PFSK-1 (cell line): Measurements from ENCODE around the gene HSF5.

Source experiments
- FOXP2 ChIP-seq: optimal IDR thresholded peaks from 2 replicates; pipeline ENCODE3; 2011; ENCODE audit warnings: borderline replicate concordance, control low read depth, inconsistent platforms; ENCODE audit not compliant: insufficient read depth; ENCODE audit errors: extremely low read length, extremely low read depth
- POLR2AphosphoS5 ChIP-seq: IDR thresholded peaks from 2 replicates; pipeline ENCODE4 v1.6.1; 2012; ENCODE audit warnings: low read depth, mild to moderate bottlenecking, control low read depth, low read length, moderate library complexity
- SIN3A ChIP-seq: IDR thresholded peaks from 2 replicates; pipeline ENCODE4 v1.6.1; 2012; ENCODE audit warnings: mild to moderate bottlenecking, low read length, moderate library complexity, borderline replicate concordance; ENCODE audit not compliant: insufficient read depth
- TAF1 ChIP-seq: IDR thresholded peaks from 2 replicates; pipeline ENCODE4 v1.6.1; 2012; ENCODE audit warnings: low read length, control low read depth, borderline replicate concordance; ENCODE audit not compliant: insufficient read depth
- TF ChIP-seq, protein P1 (sequence below), 2 experiments: IDR thresholded peaks; 2 replicates each; pipeline versions ENCODE4 v1.6.1 to v1.8.0; 2011 to 2012; ENCODE audit warnings: low read depth in 2 of 2, low read length in 2 of 2, control low read depth in 1 of 2, inconsistent platforms in 1 of 2, mild to moderate bottlenecking in 1 of 2, moderate library complexity in 1 of 2; ENCODE audit not compliant: insufficient read depth in 1 of 2

DNA sequence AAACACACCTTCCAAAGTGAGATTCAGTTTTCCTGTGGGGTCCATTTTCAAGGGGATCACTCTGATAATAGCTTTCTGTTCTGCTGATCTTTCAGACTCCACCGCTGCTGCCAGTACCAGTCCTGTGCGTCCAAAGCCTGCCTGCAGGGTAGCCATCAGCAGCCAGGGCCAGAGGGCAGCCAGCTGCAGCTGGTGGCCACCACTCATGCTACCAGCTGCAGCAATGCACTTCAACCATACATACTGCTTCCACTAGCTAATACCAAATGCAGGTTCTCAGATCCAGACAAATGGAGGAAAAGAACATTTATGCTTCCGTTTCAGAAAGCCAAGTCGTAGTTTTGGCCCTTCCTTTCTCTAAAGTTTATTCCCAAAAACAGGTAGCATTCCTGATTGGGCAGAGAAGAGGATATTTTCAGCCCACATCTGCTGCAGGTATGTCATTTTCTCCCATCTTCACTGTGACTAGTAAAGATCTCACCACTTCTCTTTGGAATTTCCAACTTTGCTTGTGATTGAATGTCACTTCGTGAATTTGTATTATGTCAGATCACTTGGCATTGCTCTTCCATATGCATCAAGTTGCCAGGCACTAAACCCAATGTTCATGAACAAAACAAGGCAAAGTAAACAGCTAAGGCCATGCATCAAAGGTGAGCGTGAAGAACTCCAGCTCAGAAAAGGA lies 72.7 kb downstream of the HSF5 start:
- TF ChIP-seq POLR2AphosphoS5 (no peak), TAF1 (no peak), SIN3A (no peak), FOXP2 (no peak)
- TF ChIP-seq, protein P1, sequence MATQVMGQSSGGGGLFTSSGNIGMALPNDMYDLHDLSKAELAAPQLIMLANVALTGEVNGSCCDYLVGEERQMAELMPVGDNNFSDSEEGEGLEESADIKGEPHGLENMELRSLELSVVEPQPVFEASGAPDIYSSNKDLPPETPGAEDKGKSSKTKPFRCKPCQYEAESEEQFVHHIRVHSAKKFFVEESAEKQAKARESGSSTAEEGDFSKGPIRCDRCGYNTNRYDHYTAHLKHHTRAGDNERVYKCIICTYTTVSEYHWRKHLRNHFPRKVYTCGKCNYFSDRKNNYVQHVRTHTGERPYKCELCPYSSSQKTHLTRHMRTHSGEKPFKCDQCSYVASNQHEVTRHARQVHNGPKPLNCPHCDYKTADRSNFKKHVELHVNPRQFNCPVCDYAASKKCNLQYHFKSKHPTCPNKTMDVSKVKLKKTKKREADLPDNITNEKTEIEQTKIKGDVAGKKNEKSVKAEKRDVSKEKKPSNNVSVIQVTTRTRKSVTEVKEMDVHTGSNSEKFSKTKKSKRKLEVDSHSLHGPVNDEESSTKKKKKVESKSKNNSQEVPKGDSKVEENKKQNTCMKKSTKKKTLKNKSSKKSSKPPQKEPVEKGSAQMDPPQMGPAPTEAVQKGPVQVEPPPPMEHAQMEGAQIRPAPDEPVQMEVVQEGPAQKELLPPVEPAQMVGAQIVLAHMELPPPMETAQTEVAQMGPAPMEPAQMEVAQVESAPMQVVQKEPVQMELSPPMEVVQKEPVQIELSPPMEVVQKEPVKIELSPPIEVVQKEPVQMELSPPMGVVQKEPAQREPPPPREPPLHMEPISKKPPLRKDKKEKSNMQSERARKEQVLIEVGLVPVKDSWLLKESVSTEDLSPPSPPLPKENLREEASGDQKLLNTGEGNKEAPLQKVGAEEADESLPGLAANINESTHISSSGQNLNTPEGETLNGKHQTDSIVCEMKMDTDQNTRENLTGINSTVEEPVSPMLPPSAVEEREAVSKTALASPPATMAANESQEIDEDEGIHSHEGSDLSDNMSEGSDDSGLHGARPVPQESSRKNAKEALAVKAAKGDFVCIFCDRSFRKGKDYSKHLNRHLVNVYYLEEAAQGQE (IDR thresholded peaks at IDR 0.05; ENCODE audit: insufficient read depth in 1 of 2, low read depth in 2 of 2, low read length in 2 of 2): no peak
